Neural progenitor cell (in vitro differentiated cells): Measurements from ENCODE around the gene C5AR2.

Experiments used
- CTCF ChIP-seq: fragments of 200-600 bp; sonication (generic); IDR thresholded peaks from 2 replicates; pipeline ENCODE4 v1.5.1; 2017; ENCODE audit warnings: antibody characterized with exemption, mild to moderate bottlenecking
- EZH2 ChIP-seq: fragments of 200-600 bp; sonication (generic); IDR thresholded peaks from 2 replicates; pipeline ENCODE4 v1.6.1; 2017; ENCODE audit warnings: antibody characterized with exemption, mild to moderate bottlenecking, moderate library complexity

- TF ChIP-seq EZH2 (no peak), CTCF (no peak)
Measured at GRCh38 chr19:47331931-47332547, at the start of gene C5AR2.
